Nephron progenitor cell (in vitro differentiated cells): ENCODE data around the gene TBC1D4.

ENCODE experiments used
- DNase-seq: peaks from one replicate; pipeline ENCODE4 v3.0.0; 2021
- H3K27ac Mint-ChIP-seq: 2 replicates; pipeline ENCODE4 v1.8.0; 2021; ENCODE audit warnings: mild to moderate bottlenecking, moderate library complexity, mixed read lengths
- H3K27me3 Mint-ChIP-seq: 2 replicates; pipeline ENCODE4 v1.8.0; 2021; ENCODE audit warnings: mild to moderate bottlenecking, low read depth, mixed read lengths; ENCODE audit not compliant: poor library complexity
- H3K36me3 Mint-ChIP-seq: 2 replicates; pipeline ENCODE4 v1.8.0; 2021; ENCODE audit warnings: low read depth, mixed read lengths
- H3K4me1 Mint-ChIP-seq: 2 replicates; pipeline ENCODE4 v1.8.0; 2021; ENCODE audit warnings: mixed read lengths
- H3K4me3 Mint-ChIP-seq: 2 replicates; pipeline ENCODE4 v1.8.0; 2021; ENCODE audit warnings: mild to moderate bottlenecking, moderate library complexity, mixed read lengths
- H3K9me3 Mint-ChIP-seq: 2 replicates; pipeline ENCODE4 v1.8.0; 2021; ENCODE audit warnings: mild to moderate bottlenecking, moderate library complexity, mixed read lengths
- TF ChIP-seq, protein P1 (sequence below): fragments of 200-600 bp; sonication (generic); IDR thresholded peaks from 2 replicates; pipeline ENCODE4 v1.5.0; 2021; ENCODE audit warnings: antibody characterized with exemption

The TBC1D4 gene

DNA sequence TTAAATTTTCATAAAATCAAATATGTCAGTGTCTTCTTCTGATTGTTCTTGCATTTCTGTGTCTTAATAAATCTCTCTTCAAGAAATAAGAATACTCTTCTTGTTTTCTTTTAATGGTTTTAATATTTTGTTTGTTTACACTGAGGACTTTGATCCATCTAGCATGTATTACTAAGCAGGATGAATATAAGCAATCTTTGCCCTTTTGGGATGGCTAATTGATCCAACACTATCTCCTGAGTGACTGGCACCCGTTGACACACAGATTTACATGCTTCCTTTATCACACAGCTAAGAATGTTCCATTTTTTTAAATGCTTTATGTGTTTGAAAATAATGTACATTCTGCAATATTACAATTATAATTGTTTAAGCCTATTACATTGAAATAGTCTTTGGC is 134.5 kb downstream of the TBC1D4 start:
- DNase-seq: no peak
- Mint-ChIP-seq H3K4me3 (no peak overlapping the region), H3K4me1 (no peaks in the 10 kb centered on the region), H3K27me3 (peaks cover 2% of the 10 kb centered on the region), H3K36me3 (peaks cover 30% of the 10 kb centered on the region), H3K27ac (no peak overlapping the region), H3K9me3 (no peaks in the 10 kb centered on the region)
- TF ChIP-seq, protein P1, sequence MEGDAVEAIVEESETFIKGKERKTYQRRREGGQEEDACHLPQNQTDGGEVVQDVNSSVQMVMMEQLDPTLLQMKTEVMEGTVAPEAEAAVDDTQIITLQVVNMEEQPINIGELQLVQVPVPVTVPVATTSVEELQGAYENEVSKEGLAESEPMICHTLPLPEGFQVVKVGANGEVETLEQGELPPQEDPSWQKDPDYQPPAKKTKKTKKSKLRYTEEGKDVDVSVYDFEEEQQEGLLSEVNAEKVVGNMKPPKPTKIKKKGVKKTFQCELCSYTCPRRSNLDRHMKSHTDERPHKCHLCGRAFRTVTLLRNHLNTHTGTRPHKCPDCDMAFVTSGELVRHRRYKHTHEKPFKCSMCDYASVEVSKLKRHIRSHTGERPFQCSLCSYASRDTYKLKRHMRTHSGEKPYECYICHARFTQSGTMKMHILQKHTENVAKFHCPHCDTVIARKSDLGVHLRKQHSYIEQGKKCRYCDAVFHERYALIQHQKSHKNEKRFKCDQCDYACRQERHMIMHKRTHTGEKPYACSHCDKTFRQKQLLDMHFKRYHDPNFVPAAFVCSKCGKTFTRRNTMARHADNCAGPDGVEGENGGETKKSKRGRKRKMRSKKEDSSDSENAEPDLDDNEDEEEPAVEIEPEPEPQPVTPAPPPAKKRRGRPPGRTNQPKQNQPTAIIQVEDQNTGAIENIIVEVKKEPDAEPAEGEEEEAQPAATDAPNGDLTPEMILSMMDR: no peak

DNA sequence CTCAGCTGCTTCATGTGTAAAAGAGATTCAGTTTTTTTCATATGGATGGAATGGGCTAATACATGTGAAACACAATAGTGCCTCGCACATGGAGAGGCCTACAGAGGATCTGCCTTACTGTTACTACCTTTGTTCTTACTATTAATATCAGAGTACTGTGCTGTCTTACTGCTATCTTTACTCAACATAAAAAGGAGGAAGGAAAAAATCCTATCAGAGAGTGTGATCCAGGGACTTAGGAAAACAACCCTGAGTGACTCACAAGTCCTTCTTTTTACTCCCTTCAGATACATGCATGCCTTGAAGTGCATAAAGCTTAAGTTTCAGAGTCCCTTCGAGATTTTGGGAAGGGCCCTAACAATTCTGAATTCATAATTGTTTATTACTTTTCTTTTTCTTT is 136.8 kb downstream of the TBC1D4 start:
- no peak for DNase-seq
- Mint-ChIP-seq H3K27me3 (peaks cover 2% of the 10 kb centered on the region), H3K4me3 (no peak overlapping the region), H3K36me3 (peaks cover 30% of the 10 kb centered on the region), H3K27ac (no peak overlapping the region), H3K9me3 (no peaks in the 10 kb centered on the region), H3K4me1 (no peaks in the 10 kb centered on the region)
- TF ChIP-seq, protein P1: no peak

DNA sequence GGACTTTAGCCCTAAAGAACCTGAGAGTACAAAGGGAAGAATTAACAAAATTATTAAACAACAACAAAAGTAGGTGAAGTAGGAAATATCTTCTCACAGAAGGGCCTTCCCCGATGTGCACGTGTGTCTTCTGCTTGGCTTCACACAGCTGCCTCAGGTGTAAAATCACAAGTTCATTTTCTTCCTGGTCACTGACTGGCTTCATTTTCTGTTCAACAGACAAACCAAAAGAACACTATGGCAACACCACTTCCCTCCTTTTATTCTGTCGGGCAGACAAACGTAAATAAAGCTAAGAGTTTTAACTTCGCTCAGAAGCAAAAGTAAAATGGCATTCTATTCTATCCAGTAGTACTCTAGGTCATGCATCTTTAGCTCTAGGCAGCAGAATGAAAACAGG is 140.9 kb downstream of the TBC1D4 start:
- no peak for DNase-seq
- Mint-ChIP-seq H3K27ac (peak overlapping the region; percentile 65), H3K4me1 (no peaks in the 10 kb centered on the region), H3K9me3 (no peaks in the 10 kb centered on the region), H3K36me3 (peaks cover 18% of the 10 kb centered on the region), H3K4me3 (no peak overlapping the region), H3K27me3 (peaks cover 6% of the 10 kb centered on the region)
- TF ChIP-seq, protein P1: no peak

DNA sequence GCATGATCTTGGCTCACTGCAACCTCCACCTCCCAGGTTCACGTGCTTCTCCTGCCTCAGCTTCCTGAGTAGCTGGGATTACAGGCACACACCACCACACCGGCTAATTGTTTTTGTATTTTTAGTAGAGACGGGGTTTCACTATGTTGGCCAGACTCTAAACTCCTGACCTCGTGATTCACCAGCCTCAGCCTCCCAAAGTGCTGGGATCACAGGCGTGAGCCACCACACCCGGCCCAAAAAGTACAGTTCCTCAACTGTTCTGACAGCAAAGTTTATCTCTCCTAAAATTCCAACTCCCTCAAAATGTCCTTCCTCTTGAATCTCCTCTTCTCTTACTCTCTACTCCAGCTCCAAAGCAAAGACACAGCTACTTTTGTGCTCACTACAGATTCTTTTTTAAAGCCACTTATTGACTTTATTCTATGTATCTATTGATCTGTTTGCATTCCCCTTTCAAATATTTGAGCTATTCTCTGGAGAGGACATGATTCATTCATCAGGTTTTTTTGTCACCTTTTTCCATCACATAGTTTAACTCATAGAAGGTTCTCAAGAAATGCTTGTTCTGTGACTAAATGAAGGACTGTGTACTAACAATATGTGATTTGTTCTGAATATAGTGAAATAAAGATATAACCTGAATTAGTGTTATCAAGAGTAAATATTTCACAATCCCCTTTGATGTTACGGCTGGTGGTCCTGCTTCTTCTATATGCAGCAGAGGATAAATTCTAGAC is 142.2 kb downstream of the TBC1D4 start:
- DNase-seq: no peak
- peaks cover 6% of the 10 kb centered on the region for H3K27me3 Mint-ChIP-seq
- TF ChIP-seq, protein P1: no peak
- H3K9me3 Mint-ChIP-seq: no peaks in the 10 kb centered on the region
- no peaks in the 10 kb centered on the region for H3K4me1 Mint-ChIP-seq
- no peak overlapping the region for H3K4me3 Mint-ChIP-seq
- H3K36me3 Mint-ChIP-seq: peaks cover 29% of the 10 kb centered on the region
- peak overlapping the region; percentile 5 for H3K27ac Mint-ChIP-seq

DNA sequence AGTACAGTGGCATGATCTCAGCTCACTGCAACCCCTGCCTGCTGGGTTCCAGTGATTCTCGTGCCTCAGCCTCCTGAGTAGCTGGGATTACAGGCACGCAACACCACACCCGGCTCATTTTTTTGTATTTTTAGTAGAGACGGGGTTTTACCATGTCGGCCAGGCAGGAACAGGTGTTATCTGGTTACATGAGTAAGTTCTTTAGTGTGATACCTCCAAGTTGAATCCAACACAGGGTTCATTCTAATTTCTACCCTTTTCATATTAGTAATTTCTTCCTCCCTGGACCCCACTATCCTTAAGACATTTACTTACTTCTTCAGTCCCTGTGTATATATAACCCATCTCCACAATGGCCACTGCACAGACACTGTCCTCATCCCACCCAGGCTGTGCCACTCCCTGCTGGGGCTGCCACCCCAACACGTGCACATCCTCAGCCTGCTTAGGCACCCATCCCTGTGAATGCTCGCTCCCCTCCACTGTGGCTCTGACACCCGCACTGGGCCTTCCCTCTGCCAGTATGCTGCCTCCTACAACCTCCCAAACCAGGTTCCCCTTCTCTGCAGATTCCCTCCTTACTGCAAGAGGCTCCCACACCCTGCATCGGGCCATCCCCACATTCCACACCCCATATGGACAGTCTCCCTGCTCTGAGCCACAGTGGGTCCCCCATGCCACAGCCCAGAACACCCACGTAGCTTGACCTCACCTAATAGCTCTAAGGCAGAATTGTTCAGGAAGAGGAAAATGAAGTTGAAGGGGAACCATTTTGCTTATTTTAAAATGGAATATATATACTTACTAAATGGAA is 147.1 kb downstream of the TBC1D4 start:
- no peak for DNase-seq
- no peak overlapping the region for H3K4me3 Mint-ChIP-seq
- no peaks in the 10 kb centered on the region for H3K9me3 Mint-ChIP-seq
- TF ChIP-seq, protein P1: no peak
- H3K36me3 Mint-ChIP-seq: peaks cover 24% of the 10 kb centered on the region
- peaks cover 6% of the 10 kb centered on the region for H3K27me3 Mint-ChIP-seq
- no peak overlapping the region for H3K27ac Mint-ChIP-seq
- no peaks in the 10 kb centered on the region for H3K4me1 Mint-ChIP-seq
